Neural cell (in vitro differentiated cells): ENCODE data around the gene TBX2. TPM values are rescaled to one million over a fixed set of nuclear protein-coding genes. Genes with fewer than 3 reads are reported as not detected.
A peak's percentile ranks its signal among the peaks of the same experiment; 100 is the strongest.

Source experiments
- H2AFZ ChIP-seq: fragments of 200-600, 300-800 bp; sonication (generic), shearing (Covaris generic); 2 replicates; pipeline ENCODE4 v1.6.0; 2014; ENCODE audit warnings: low read depth, mild to moderate bottlenecking, antibody characterized with exemption, low read length, moderate library complexity
- H3F3A ChIP-seq: fragments of 200-600 bp; shearing (Covaris generic); 2 replicates; pipeline ENCODE4 v1.6.1; 2016; ENCODE audit warnings: mild to moderate bottlenecking, moderate library complexity, mixed read lengths, antibody characterized with exemption, low read length; ENCODE audit not compliant: insufficient read depth, poor library complexity, severe bottlenecking
- H3K27ac ChIP-seq: fragments of 200-600, 300-800 bp; sonication (generic), shearing (Covaris generic); 2 replicates; pipeline ENCODE4 v1.5.1; 2014; ENCODE audit warnings: mild to moderate bottlenecking, low read length, moderate library complexity
- H3K27me3 ChIP-seq: fragments of 300-800, 200-600 bp; sonication (generic), shearing (Covaris generic); 2 replicates; pipeline ENCODE4 v1.6.0; 2014; ENCODE audit warnings: mild to moderate bottlenecking, low read depth, low read length, moderate library complexity; ENCODE audit not compliant: insufficient read depth
- H3K36me3 ChIP-seq: fragments of 300-800, 200-600 bp; sonication (generic), shearing (Covaris generic); 2 replicates; pipeline ENCODE4 v1.5.1; 2014; ENCODE audit warnings: mild to moderate bottlenecking, antibody characterized with exemption, low read length, moderate library complexity; ENCODE audit not compliant: insufficient read depth
- H3K4me2 ChIP-seq: fragments of 300-800, 200-600 bp; sonication (generic), shearing (Covaris generic); 2 replicates; pipeline ENCODE4 v1.6.0; 2014; ENCODE audit warnings: mild to moderate bottlenecking, low read length
- H3K4me3 ChIP-seq: fragments of 300-800, 200-600 bp; sonication (generic), shearing (Covaris generic); 2 replicates; pipeline ENCODE4 v1.5.1; 2014; ENCODE audit warnings: mild to moderate bottlenecking, low read length, moderate library complexity
- H3K79me2 ChIP-seq: fragments of 200-600 bp; shearing (Covaris generic); replicated peaks from 2 replicates; pipeline ENCODE4 v1.6.0; 2014; ENCODE audit warnings: mild to moderate bottlenecking, low read length, moderate library complexity; ENCODE audit not compliant: insufficient read depth
- H3K9ac ChIP-seq: fragments of 300-800, 200-600 bp; sonication (generic), shearing (Covaris generic); 2 replicates; pipeline ENCODE4 v1.6.1; 2016; ENCODE audit warnings: mild to moderate bottlenecking, low read length, mixed read lengths
- H3K9me2 ChIP-seq: fragments of 200-600 bp; shearing (Covaris generic); 2 replicates; pipeline ENCODE4 v1.6.1; 2016; ENCODE audit warnings: mild to moderate bottlenecking, low read length, mixed read lengths; ENCODE audit not compliant: insufficient read depth
- H3K9me3 ChIP-seq: fragments of 200-600, 300-800 bp; sonication (generic), shearing (Covaris generic); 2 replicates; pipeline ENCODE4 v1.6.1; 2016; ENCODE audit warnings: mild to moderate bottlenecking, mixed run types, low read length, moderate library complexity, mixed read lengths
- H4K20me1 ChIP-seq: fragments of 200-600 bp; shearing (Covaris generic); 2 replicates; pipeline ENCODE4 v1.6.1; 2016; ENCODE audit warnings: mild to moderate bottlenecking, mixed run types; ENCODE audit not compliant: insufficient read depth
- CTCF ChIP-seq: fragments of 450-650 bp; IDR thresholded peaks from 2 replicates; pipeline ENCODE4 v1.5.1; 2014; ENCODE audit warnings: antibody characterized with exemption, mild to moderate bottlenecking, moderate library complexity; ENCODE audit not compliant: poor library complexity, severe bottlenecking
- EP300 ChIP-seq: fragments of 450-650 bp; conservative IDR thresholded peaks from 2 replicates; pipeline ENCODE4 v1.6.1; 2014; ENCODE audit warnings: antibody characterized with exemption, mild to moderate bottlenecking, moderate library complexity; ENCODE audit not compliant: poor library complexity, severe bottlenecking
- EZH2 ChIP-seq: fragments of 200-600, 300-800 bp; shearing (Covaris generic), sonication (generic); IDR thresholded peaks from 2 replicates; pipeline ENCODE4 v1.6.1; 2014; ENCODE audit warnings: antibody characterized with exemption, low read length, borderline replicate concordance, mild to moderate bottlenecking; ENCODE audit not compliant: insufficient read depth, poor library complexity, severe bottlenecking
- MXI1 ChIP-seq: fragments of 450-650 bp; conservative IDR thresholded peaks from 2 replicates; pipeline ENCODE4 v1.6.1; 2014; ENCODE audit warnings: antibody characterized with exemption, mild to moderate bottlenecking; ENCODE audit not compliant: poor library complexity, severe bottlenecking
- POLR2AphosphoS5 ChIP-seq: IDR thresholded peaks from 2 replicates; pipeline ENCODE4 v1.6.1; 2012
- RAD21 ChIP-seq: fragments of 450-650 bp; conservative IDR thresholded peaks from 2 replicates; pipeline ENCODE4 v1.6.1; 2014; ENCODE audit warnings: antibody characterized with exemption, mild to moderate bottlenecking, moderate library complexity
- REST ChIP-seq: IDR thresholded peaks from 2 replicates; pipeline ENCODE4 v1.6.1; 2012; ENCODE audit warnings: borderline replicate concordance
- SMC3 ChIP-seq: fragments of 450-650 bp; conservative IDR thresholded peaks from 2 replicates; pipeline ENCODE4 v1.6.1; 2014; ENCODE audit warnings: antibody characterized with exemption, mild to moderate bottlenecking, moderate library complexity; ENCODE audit not compliant: poor library complexity
- TAF1 ChIP-seq: IDR thresholded peaks from 2 replicates; pipeline ENCODE4 v1.6.1; 2012; ENCODE audit warnings: low read depth
- polyA plus RNA-seq: library from polyadenylated mRNA; depleted of rRNA; stranded (reverse); fragments of >200 nt; gene quantifications from 2 replicates; pipeline ENCODE4 v1.2.3, GENCODE V29; 2014

TBX2 gene
- polyA plus RNA-seq, 1 donor from 2014 or later = not detected

GRCh38 chr17:61395983-61396585, 3.6 kb upstream of the TBX2 start:
- Histone ChIP-seq H3K4me3 (no peak overlapping the region), H3K79me2 (no peaks in the 10 kb centered on the region), H3K27ac (no peak overlapping the region), H3K36me3 (no peaks in the 10 kb centered on the region), H3K4me2 (no peak overlapping the region), H3K9me3 (peaks cover 4% of the 10 kb centered on the region), H4K20me1 (no peaks in the 10 kb centered on the region), H3K9me2 (no peaks in the 10 kb centered on the region), H3F3A (no peaks in the 10 kb centered on the region), H3K27me3 (peaks cover 85% of the 10 kb centered on the region), H3K9ac (no peak overlapping the region), H2AFZ (no peak overlapping the region)
- TF ChIP-seq EP300 (no peak), REST (no peak), SMC3 (no peak), POLR2AphosphoS5 (no peak), MXI1 (no peak), TAF1 (no peak), CTCF (no peak), EZH2 (peak; percentile 24), RAD21 (no peak)

- Histone ChIP-seq H3K4me3 (no peak overlapping the region), H3K36me3 (no peaks in the 10 kb centered on the region), H4K20me1 (no peaks in the 10 kb centered on the region), H3K27ac (no peak overlapping the region), H3K9me2 (no peaks in the 10 kb centered on the region), H3K4me2 (no peak overlapping the region), H3F3A (no peaks in the 10 kb centered on the region), H3K27me3 (peaks cover 91% of the 10 kb centered on the region), H3K9me3 (peaks cover 4% of the 10 kb centered on the region), H2AFZ (no peak overlapping the region), H3K79me2 (no peaks in the 10 kb centered on the region), H3K9ac (no peak overlapping the region)
- TF ChIP-seq POLR2AphosphoS5 (no peak), EZH2 (peak; percentile 71)
Observed at GRCh38 chr17:61396586-61397085, 3.0 kb upstream of the TBX2 start.
